GM12801 (cell line): Measurements from ENCODE around the gene WDR70.

ENCODE experiments used
- TF ChIP-seq, protein P1 (sequence below): IDR thresholded peaks from one replicate; pipeline ENCODE4 v1.5.1; 2011; ENCODE audit warnings: control low read depth; ENCODE audit not compliant: insufficient read length; ENCODE audit errors: extremely low read depth

WDR70 gene

GRCh38 chr5:37792975-37793631, 414.0 kb downstream of the WDR70 start:
- TF ChIP-seq, protein P1, sequence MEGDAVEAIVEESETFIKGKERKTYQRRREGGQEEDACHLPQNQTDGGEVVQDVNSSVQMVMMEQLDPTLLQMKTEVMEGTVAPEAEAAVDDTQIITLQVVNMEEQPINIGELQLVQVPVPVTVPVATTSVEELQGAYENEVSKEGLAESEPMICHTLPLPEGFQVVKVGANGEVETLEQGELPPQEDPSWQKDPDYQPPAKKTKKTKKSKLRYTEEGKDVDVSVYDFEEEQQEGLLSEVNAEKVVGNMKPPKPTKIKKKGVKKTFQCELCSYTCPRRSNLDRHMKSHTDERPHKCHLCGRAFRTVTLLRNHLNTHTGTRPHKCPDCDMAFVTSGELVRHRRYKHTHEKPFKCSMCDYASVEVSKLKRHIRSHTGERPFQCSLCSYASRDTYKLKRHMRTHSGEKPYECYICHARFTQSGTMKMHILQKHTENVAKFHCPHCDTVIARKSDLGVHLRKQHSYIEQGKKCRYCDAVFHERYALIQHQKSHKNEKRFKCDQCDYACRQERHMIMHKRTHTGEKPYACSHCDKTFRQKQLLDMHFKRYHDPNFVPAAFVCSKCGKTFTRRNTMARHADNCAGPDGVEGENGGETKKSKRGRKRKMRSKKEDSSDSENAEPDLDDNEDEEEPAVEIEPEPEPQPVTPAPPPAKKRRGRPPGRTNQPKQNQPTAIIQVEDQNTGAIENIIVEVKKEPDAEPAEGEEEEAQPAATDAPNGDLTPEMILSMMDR = no peak

DNA sequence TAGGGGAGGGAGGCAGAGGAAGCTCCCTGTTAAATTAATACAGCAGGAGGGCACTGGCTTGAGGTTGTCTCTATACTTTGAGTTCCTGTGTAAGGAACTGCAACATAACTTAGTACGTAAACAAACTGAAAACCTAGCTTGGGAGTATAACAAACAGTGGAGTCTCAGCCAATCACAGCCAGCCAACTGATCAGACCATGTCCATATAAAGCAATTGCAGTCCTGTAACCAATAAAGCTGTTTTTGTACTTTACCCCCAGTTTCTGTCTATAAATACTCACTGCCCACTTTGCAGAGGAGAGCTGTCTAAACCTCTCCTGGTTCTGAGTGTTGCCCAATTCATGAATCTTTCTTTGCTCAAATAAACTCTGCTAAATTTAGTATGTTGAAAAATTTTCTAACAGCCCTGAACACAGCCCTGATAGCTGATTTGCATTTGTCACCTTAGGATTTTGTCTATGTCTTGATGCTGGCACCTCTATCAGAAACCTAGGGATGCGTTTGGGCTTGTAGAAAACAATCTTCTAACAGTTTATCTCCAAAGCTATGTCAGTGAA, 420.8 kb downstream of the WDR70 start:
- TF ChIP-seq, protein P1 = no peak

GRCh38 chr5:37801521-37801920, 422.4 kb downstream of the WDR70 start:
- TF ChIP-seq, protein P1 = no peak
